Central memory CD4-positive, alpha-beta T cell (primary cell): Measurements from ENCODE around the gene MPST.
"Not testable (repeated sequence)": the region's sequence is repeated elsewhere in the genome, so short reads cannot be mapped to it uniquely, and the experiment has no call there.

ENCODE experiments used
- DNase-seq: peaks from one replicate; pipeline ENCODE4 v3.0.0; 2022

Gene MPST

DNA sequence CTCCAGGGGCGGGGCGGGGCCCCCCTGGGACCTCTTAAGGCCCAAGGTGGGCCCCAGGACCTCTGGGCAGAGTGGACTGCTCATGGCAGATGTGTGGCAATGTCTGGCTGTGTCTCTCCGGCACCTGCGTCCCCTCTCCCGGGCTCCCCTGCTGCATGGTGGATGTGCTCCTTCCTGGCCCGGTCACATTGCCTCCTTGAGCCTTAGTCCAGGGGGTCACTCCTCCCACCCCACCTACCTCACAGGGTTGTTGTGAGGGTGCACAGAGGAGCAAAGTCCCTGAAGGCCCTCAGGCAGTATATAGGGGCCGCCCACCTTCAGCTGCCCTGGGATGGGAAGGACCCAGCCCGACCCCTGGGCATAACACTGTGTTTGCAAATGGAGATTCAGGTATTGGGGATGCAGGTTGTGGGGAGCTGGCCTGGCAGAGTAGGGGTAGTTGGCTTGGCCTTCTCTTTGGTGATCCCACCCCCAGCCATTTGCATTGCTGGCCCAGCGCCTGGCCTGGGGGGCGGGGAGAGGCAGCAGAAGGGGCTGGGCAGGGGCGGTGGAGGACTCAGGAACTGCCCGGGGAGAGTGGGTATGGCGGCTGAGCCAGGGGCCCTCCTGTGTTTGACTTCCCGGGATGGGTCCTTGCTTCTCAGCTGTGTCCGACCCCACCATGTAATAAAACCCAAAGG is 43.3 kb downstream of the MPST start:
- DNase-seq: no peak

DNA sequence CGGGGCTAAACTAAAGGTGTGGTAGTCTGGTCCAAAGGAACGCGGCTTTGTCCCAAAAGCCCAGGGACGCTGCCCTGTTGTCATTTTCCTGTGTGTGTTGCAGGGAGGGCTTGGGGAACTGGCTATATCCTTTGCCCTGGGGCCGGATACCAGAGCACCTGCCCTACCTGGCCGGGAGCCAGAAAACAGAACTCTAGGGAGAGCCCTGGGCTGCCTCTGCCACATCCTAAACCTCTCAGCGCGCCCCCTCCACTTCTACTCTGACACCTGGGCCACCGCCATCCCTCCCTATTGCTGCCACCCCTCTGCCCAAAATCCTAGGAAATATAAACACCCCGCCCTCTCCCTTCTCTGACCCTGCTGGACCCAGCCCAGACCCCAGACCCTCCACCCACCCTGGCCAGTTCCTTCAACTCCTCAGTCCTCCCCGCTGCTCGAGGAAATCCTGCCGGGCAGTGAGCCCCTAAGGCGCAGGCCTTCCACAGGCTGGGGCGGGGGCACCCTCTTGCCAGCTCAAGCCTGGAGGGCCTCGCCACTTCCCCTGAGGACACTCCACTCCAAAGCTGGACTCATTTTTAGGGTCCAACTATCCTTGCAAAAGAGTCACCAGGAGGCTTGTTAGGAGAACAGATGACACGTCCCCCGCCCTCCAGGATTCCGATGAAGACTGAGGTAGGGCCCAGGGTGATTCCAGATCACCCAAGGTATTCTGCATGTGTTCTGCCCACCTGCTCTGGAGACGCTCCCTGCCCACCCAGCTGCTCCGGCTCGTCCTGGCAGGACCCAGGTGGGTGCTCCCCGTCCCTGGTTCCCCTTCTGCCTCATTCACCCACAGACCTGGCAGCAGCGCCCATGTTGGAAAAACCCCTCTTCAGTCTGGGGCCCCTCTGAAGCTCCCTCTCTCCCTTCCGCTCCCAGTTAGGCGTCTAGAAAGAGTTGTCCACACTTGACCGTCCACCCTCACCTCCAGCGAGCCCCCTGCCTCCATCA is 44.2 kb downstream of the MPST start:
- DNase-seq: no peak

DNA sequence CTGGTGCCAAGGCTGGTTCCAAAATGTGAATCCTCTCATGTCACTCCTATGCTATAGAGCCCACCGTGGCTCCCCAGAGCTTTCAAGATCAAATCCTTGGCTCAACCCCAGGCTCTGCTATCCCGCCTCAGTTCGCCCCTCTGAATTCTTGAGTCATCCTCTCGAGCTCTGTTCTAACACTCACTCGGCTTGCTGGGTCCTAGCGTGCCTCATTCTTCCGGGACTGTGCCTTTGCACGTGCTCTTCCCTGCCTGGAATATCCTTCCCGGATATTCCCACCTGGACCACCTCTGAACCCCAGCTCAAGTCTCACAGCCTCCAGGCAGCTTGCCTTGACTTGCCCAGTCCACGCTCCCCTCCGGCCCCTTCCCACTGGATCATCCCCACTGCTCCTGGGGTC is 45.0 kb downstream of the MPST start:
- no peak for DNase-seq

DNA sequence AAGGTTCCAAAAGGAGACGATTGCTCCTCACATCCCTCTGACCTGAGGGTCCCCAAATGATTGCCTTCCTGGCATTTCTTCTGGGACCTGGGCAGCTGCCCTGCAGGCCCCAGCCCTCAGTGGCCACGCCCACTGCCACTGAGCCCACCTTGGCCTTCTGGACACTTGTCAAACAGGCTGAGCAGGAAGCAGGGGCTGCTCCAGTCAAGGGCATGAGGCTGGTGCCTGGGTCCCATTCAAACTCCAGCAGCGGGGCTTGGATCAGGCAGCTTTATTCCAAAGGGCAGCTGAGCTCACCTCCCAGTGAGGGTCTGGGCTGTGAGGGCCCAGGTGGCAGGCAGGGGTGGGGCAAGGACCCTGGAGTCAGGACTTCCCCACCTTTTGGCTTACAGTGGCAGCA is 45.6 kb downstream of the MPST start:
- no peak for DNase-seq

DNA sequence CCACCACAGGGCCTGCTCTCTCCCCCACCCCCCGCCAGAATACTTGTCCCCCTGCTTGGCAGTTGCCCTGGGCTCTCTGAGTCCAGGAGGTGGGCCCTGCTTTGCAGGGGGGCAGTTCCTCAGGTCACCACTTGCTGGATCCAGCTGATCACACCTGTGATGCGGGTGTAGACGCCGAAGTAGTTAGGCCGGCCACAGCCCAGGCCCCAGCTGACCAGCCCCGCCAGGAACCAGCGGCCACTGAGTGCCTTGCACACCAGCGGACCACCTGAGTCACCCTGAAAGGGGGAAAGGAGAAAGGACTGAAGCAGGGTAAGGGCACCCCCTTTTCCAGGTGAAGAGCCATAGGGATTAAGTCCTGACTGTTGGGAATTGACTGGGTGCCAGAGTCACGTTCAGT is 46.4 kb downstream of the MPST start:
- DNase-seq: no peak

DNA sequence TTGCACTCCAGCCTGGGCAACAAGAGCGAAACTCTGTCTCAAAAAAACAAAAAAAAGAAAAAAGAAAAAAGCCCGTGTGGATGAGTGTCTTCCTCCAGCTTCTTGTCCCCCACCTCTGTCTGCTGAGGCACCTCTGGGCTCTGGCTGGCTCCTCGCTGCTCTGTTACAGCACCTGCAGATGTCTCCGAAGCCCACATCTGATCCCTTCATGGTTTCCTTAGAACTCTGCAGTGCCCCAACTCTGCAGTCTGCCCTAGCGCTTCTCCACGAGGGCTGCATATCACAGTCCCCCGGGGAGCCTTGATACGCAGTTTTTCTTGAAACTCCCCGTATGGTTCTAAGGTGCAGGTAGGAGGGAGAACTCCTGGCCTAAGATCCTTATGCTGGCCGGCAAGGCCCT is 47.9 kb downstream of the MPST start:
- DNase-seq: no peak

DNA sequence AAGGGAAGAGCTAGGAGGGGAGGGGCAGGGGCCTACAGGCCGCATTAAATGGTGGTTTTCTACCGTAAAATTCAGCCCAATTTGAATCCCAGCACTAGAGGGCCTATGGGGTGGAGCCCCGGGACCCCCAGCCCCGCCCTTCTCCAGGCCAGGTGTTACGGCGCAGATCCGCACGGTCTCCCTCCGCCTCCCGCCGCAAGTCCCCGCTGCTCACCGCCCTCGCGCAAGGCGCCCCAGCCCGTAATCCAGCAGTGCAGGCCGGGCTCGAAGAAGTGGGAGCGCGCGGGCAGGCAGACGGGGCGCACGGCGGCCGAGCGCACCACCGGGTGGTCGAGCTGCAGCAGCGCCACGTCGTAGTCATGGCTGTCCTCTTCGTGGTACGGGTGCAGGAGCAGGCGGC is 49.3 kb downstream of the MPST start:
- no peak for DNase-seq

DNA sequence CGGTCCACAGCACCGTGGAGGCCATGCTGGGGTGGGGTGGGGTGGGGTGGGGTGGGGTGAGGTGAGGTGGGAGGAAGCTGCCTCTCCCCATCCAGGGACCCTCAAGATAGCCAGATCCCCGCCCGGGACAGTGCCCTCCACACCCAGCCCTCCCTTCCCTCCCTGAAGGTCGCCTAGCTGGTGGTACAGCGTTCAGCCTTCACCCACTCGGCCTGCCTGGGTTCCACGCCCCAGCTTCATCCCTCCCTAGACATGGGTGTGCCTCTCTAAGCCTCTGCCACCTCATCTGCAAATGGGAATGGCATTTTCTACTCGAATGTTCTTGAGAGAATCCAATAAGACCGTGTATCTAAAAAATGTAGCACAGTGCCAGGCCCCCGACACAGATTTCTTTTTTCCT is 49.8 kb downstream of the MPST start:
- no peak for DNase-seq

DNA sequence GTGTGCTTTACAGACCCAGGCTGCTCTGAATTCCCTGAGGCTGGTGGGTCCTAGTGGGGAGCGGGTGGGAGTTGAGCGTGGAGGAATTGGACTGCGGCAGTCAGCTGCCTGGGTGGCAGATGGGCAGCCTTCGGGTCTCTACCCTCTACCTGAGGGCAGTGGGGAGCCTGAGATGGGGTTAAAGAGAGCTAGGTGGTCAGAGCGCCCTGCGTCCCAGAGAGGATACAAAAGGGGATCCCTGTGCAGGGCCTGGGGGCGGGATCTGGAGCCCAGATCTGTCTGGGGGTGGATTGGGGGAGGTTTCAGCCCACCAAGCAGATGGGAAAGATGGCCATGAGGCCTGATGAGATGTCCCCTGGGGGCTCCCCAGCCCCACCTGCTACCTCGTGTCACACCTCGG is 50.2 kb downstream of the MPST start:
- DNase-seq: no peak

DNA sequence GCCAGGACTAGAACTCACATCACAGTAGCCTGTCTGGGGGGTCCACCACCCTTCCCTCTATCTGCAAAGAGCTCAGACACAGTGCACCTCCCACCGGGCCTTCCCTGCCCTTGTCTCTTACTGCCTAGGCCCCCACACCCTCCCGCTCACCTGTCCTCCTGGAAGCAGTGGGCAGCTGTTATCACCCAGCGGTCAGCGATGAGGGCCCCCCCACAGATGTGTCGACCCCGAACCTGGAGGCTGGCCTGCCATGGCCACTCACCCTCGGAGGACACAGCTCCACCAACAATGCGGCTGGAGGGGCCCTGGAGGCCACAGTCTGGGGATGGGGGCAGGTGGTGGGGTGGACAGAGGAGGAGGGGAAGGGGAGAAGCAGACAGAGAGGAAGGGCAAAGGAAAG is 50.8 kb downstream of the MPST start:
- no peak for DNase-seq

DNA sequence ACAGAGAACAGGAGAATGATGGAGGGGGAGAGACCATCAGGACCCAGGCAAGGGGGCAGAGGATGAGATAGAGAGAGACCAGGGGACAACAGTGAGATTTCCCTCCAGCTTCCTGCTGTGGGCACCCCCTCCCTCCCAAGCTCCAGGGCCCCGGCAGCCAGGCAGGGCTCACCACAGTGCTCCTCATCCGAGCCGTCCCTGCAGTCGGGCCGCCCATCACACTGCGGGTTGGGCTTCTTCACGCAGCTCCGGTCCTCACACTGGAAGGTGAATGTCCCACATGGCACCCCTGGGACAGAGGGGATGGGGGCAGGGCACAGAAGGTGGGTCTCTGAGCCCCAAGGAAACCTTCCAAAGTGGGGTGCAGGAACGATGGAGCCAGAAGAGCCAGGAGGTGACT is 51.2 kb downstream of the MPST start:
- DNase-seq: no peak

DNA sequence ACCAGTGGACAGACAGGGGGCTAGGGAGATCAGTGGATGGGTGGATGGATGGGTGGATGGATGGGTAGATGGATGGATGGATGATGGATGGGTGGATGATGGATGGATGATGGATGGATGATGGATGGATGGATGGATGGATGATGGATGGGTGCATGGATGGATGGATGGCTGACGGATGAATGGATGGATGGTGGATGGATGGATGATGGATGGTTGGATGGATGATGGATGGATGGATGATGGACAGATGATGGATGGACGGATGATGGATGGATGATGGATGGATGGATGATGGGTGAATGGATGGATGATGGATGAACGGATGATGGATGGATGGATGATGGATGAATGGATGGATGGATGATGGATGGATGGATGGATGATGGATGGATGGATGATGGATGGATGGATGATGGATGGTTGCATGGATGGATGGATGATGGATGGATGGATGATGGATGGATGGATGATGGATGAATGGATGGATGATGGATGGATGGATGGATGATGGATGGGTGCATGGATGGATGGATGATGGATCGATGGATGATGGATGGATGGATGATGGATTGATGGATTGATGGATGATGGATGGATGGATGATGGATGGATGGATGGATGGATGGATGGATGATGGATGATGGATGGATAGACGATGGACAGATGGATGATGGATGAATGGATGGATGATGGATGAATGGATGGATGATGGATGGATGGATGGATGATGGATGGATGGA is 52.5 kb downstream of the MPST start:
- not testable (repeated sequence) for DNase-seq

DNA sequence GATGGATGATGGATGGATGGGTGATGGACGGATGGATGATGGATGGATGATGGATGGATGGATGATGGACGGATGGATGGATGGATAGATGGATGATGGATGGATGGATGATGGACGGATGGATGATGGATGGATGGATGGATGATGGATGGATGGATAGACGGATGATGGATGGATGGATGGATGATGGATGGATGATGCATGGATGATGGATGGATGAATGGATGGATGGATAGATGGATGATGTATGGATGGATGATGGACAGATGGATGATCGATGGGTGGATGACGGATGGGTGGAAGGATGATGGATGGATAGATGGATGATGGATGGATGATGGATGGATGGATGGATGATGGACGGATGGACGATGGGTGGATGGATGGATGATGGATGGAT is 53.1 kb downstream of the MPST start:
- DNase-seq: no peak

DNA sequence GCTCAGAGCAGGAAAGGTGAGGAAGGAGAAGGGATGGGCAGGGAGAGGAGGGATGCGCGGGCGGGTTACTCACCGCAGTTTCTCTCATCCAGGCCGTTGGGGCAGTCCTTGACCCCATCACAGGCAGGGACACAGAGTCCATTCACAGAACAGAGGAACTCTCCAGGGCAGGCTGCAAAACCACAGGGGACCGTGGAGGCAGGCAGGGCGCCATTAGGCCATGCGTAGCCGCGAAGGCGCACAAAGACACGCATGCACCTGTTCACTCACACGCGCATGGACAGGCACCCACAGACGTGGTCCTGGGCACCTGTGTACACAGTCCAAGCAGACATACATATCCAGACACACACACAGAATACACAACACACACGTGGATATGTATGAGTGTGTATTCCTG is 55.0 kb downstream of the MPST start:
- DNase-seq: no peak

DNA sequence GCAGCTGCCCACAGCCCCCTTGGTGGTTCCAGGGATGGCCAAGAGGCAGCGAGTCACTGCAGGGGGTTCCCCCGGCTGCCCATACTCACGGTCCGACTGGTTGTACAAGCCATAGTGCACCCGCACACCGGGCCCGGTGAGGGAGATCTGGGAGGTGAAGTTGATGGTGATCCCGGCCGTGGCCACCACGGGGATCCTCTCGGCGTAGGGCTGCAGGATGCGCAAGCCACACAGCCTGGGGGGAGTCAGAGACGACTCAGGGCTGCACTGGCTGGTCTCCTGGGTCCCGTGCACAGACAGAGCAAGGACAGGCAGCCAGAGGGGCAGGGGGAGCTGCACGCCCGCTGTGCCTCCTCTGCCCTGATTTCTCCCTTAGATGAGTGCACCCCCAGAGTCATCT is 55.5 kb downstream of the MPST start:
- no peak for DNase-seq

DNA sequence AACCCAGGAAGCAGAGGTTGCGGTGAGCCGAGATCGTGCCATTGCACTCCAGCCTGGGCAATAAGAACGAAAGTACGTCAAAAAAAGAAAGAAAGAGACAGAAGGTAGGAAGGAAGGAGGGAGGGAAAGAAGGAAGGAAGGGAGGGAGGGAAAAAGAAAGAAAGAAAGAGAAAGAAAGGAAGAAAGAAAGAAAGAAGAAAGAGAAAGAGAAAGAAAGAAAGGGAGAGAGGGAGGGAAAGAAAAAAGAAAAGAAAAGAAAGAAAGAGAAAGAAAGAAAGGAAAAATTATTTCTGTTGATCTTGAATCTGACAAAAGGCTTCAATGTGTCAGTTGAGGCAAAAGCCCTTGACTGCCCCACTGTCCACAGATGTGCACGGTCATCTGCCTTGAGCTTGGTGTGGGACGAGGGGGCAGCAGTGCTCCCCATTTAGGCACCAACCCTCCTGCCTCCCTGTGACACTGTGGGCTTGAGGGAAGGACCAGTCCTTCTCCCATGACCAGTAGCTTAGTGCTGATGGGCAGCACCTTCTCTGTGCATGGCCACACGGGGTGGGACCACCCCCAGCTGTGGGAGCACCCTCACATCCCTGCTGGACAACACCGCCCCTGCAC is 56.4 kb downstream of the MPST start:
- no peak for DNase-seq

DNA sequence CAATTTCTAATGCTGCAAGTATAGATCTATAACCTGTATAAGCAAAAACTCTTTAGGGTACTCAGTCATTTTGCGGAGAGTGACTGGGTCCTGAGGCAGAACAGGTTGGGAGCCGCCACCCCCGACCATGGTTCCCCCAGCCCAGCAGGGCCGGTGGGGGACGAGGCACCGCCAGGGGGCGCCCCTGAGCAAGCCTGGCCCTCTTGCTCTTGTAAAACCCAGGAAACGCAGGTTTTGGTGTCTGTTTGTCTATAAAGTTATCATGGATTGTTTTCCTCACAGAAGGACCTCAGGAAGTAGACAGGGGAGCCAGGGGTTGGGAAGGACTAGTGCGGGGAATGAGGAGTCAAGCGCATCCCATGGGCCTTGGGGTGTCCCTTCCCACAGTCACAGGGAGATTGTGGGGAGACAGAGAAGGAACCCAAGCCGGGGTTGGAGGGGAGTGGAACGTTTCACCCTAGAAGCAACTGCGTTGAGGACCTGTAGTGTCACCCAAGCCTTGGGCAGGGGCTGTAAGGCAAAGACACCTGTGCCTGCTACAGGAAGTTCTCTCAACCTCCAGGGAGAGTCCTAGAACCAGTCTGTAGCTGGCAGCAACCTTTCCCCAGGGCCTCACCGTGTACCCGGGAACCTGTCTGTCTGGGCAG is 58.4 kb downstream of the MPST start:
- DNase-seq: peak; percentile 78

DNA sequence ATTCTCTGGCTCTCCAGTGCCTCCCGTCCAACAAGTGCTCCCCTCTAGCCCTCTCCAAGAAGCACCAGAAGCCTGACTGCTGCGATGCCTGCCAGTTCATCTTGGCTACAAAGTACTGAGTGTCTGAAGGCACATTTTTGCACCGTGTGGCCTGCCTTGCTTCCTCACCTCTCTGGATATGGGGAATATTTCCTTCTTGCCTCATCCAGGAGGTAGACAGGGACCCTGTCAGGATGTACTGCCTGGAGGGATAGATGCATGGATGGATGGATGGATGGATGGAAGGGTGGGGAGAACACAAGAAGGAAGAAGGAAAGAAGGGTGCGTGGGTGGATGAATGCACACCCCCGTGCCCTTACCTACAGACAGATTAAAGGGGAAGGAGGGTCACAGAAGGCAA is 59.6 kb downstream of the MPST start:
- DNase-seq: no peak
